OCI-LY1 (cell line): ENCODE measurements around the gene PODXL2.

Source experiments
- H2AFZ ChIP-seq: fragments of 200-600 bp; sonication (generic), shearing (Covaris generic); 2 replicates; pipeline ENCODE4 v1.6.0; 2014; ENCODE audit warnings: antibody characterized with exemption, mild to moderate bottlenecking, low read length
- H3F3A ChIP-seq: fragments of 200-600 bp; sonication (generic), shearing (Covaris generic); 2 replicates; pipeline ENCODE4 v1.6.0; 2014; ENCODE audit warnings: mild to moderate bottlenecking, antibody characterized with exemption, low read length, moderate library complexity; ENCODE audit not compliant: insufficient read depth
- H3K27ac ChIP-seq: fragments of 200-600 bp; sonication (generic); 2 replicates; pipeline ENCODE4 v1.5.1; 2014; ENCODE audit warnings: low read length, mixed run types, mild to moderate bottlenecking, low read depth; ENCODE audit not compliant: poor library complexity, severe bottlenecking
- H3K27me3 ChIP-seq: fragments of 200-600 bp; sonication (generic); 2 replicates; pipeline ENCODE4 v1.6.0; 2014; ENCODE audit warnings: antibody characterized with exemption, mild to moderate bottlenecking, low read length, moderate library complexity; ENCODE audit not compliant: insufficient read depth
- H3K36me3 ChIP-seq: fragments of 200-600 bp; sonication (generic); 2 replicates; pipeline ENCODE4 v1.6.1; 2014; ENCODE audit warnings: mild to moderate bottlenecking, antibody characterized with exemption, low read length, moderate library complexity, mixed read lengths; ENCODE audit not compliant: insufficient read depth
- H3K4me1 ChIP-seq: fragments of 200-600 bp; sonication (generic); 2 replicates; pipeline ENCODE4 v1.5.1; 2014; ENCODE audit warnings: mild to moderate bottlenecking, low read length, moderate library complexity; ENCODE audit not compliant: insufficient read depth, severe bottlenecking
- H3K4me2 ChIP-seq: fragments of 200-600 bp; sonication (generic), shearing (Covaris generic); 2 replicates; pipeline ENCODE4 v1.6.1; 2014; ENCODE audit warnings: low read length
- H3K4me3 ChIP-seq: fragments of 200-600 bp; sonication (generic); 2 replicates; pipeline ENCODE4 v1.5.1; 2014; ENCODE audit warnings: low read length, low read depth, mild to moderate bottlenecking, mixed read lengths; ENCODE audit not compliant: poor library complexity, severe bottlenecking
- H3K79me2 ChIP-seq: fragments of 200-600 bp; shearing (Covaris generic); 2 replicates; pipeline ENCODE4 v1.6.1; 2016; ENCODE audit warnings: mixed run types, low read length, mixed read lengths; ENCODE audit not compliant: insufficient read depth
- H3K9ac ChIP-seq: fragments of 200-600 bp; sonication (generic), shearing (Covaris generic); 2 replicates; pipeline ENCODE4 v1.6.1; 2014; ENCODE audit warnings: mild to moderate bottlenecking, low read length, mixed read lengths
- H3K9me2 ChIP-seq: fragments of 200-600 bp; sonication (generic), shearing (Covaris generic); 2 replicates; pipeline ENCODE4 v1.6.1; 2014; ENCODE audit warnings: low read depth, mild to moderate bottlenecking, low read length, mixed read lengths
- H3K9me3 ChIP-seq: fragments of 200-600 bp; shearing (Covaris generic); 2 replicates; pipeline ENCODE4 v1.6.1; 2014; ENCODE audit warnings: low read length, mixed read lengths
- H4K20me1 ChIP-seq: fragments of 200-600 bp; sonication (generic), shearing (Covaris generic); 2 replicates; pipeline ENCODE4 v1.6.0; 2016; ENCODE audit warnings: mild to moderate bottlenecking, low read length; ENCODE audit not compliant: insufficient read depth
- EZH2 ChIP-seq: fragments of 200-600 bp; sonication (generic), shearing (Covaris generic); IDR thresholded peaks from 2 replicates; pipeline ENCODE4 v1.8.0; 2017; ENCODE audit warnings: borderline replicate concordance, mixed run types, mild to moderate bottlenecking, antibody characterized with exemption, low read length, moderate library complexity, mixed read lengths
- TF ChIP-seq, protein P1 (sequence below): fragments of 200-600 bp; sonication (generic), shearing (Covaris generic); IDR thresholded peaks from 2 replicates; pipeline ENCODE4 v1.5.1; 2017; ENCODE audit warnings: mild to moderate bottlenecking, antibody characterized with exemption, low read length, moderate library complexity, mixed read lengths

Gene PODXL2

GRCh38 chr3:127690823-127691452 is 62.0 kb downstream of the PODXL2 start:
- no peaks in the 10 kb centered on the region for H3K9me2 ChIP-seq
- H3K27me3 ChIP-seq = peaks cover 3% of the 10 kb centered on the region; the same call in 1 of the 2 replicates
- H4K20me1 ChIP-seq = no peaks in the 10 kb centered on the region
- no peak for TF ChIP-seq EZH2
- TF ChIP-seq, protein P1, sequence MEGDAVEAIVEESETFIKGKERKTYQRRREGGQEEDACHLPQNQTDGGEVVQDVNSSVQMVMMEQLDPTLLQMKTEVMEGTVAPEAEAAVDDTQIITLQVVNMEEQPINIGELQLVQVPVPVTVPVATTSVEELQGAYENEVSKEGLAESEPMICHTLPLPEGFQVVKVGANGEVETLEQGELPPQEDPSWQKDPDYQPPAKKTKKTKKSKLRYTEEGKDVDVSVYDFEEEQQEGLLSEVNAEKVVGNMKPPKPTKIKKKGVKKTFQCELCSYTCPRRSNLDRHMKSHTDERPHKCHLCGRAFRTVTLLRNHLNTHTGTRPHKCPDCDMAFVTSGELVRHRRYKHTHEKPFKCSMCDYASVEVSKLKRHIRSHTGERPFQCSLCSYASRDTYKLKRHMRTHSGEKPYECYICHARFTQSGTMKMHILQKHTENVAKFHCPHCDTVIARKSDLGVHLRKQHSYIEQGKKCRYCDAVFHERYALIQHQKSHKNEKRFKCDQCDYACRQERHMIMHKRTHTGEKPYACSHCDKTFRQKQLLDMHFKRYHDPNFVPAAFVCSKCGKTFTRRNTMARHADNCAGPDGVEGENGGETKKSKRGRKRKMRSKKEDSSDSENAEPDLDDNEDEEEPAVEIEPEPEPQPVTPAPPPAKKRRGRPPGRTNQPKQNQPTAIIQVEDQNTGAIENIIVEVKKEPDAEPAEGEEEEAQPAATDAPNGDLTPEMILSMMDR = peak; percentile 30; the same call in 1 of the 2 replicates
- no peak overlapping the region for H3K27ac ChIP-seq
- H3K4me2 ChIP-seq = no peak overlapping the region
- no peaks in the 10 kb centered on the region for H3K9me3 ChIP-seq
- no peak overlapping the region for H3K4me3 ChIP-seq
- no peaks in the 10 kb centered on the region for H3K36me3 ChIP-seq
- no peaks in the 10 kb centered on the region for H3K4me1 ChIP-seq
- no peak overlapping the region for H3K9ac ChIP-seq
- H3F3A ChIP-seq = no peaks in the 10 kb centered on the region
- H3K79me2 ChIP-seq = no peaks in the 10 kb centered on the region
- H2AFZ ChIP-seq = no peak overlapping the region

GRCh38 chr3:127691489-127691888 is 62.5 kb downstream of the PODXL2 start:
- no peak overlapping the region for H3K27ac ChIP-seq
- no peaks in the 10 kb centered on the region for H4K20me1 ChIP-seq
- H3K4me2 ChIP-seq = no peak overlapping the region
- H3K9ac ChIP-seq = no peak overlapping the region
- no peaks in the 10 kb centered on the region for H3K9me3 ChIP-seq
- no peaks in the 10 kb centered on the region for H3K79me2 ChIP-seq
- no peaks in the 10 kb centered on the region for H3K36me3 ChIP-seq
- peaks cover 2% of the 10 kb centered on the region for H3K4me1 ChIP-seq
- H3K4me3 ChIP-seq = no peak overlapping the region
- no peaks in the 10 kb centered on the region for H3F3A ChIP-seq
- H3K9me2 ChIP-seq = no peaks in the 10 kb centered on the region
- no peak for TF ChIP-seq EZH2
- TF ChIP-seq, protein P1 = no peak
- no peak overlapping the region for H2AFZ ChIP-seq
- H3K27me3 ChIP-seq = peaks cover 3% of the 10 kb centered on the region; the same call in 1 of the 2 replicates

DNA sequence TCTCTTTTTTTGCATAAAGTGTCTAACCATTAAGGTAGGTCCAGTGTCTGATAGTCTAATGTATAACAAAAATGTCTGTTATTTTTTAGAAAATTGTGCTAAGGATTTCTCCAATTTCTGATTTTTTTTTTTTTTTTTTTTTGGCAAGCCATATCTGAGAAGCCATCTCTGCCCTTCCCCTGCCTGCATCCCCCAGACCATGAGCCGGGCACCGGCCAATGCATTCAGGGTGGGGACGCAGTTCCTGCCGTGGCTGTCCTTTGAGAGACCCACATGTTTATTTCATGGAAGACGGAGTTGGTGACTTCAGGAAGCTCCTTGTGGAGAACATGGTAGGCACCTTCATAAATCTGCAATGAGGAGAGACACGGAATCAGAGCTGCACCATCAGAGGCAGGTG is 63.0 kb downstream of the PODXL2 start:
- Histone ChIP-seq H3K27ac (no peak overlapping the region), H3K27me3 (peaks cover 3% of the 10 kb centered on the region; the same call in 1 of the 2 replicates), H3K79me2 (no peaks in the 10 kb centered on the region), H3F3A (no peaks in the 10 kb centered on the region), H3K9me2 (no peaks in the 10 kb centered on the region), H3K4me1 (peaks cover 7% of the 10 kb centered on the region), H3K36me3 (no peaks in the 10 kb centered on the region), H4K20me1 (no peaks in the 10 kb centered on the region), H3K9ac (no peak overlapping the region), H3K4me2 (no peak overlapping the region), H3K4me3 (no peak overlapping the region), H2AFZ (no peak overlapping the region), H3K9me3 (no peaks in the 10 kb centered on the region)
- no peak for TF ChIP-seq EZH2
- TF ChIP-seq, protein P1 = no peak
